GM12872 (cell line): Measurements from ENCODE around the gene SRSF9.

ENCODE experiments used
- TF ChIP-seq, protein P1 (sequence below): IDR thresholded peaks from 3 replicates; pipeline ENCODE4 v1.5.1; 2011; ENCODE audit warnings: low read depth, mild to moderate bottlenecking, low read length, moderate library complexity; ENCODE audit not compliant: insufficient read depth

SRSF9 gene

DNA sequence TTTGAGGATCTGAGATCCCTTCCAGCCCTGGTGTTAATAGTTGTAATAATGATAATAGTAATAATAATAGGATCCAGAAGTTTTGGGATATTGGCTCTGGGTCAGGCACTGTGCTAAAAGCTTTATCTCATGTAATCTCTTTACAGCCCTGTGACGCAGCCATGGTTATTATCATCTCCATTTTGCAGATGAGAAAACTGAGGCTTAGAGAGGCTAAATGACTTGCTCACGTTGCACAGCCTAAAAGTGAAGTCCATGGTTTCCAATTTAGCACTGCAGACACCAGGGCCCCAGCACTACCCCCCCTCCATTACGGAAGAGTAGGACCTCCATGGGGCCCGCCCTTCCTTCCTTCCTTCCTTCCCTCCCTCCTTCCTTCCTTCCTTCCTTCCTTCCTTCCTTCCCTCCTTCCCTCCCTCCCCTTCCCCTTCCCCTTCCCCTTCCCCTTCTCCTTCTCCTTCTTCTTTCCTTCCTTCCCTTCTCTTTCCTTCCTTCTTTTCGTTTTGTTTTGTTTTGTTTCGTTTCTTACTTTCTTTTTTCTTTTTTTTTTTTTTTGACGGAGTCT lies 46.6 kb downstream of the SRSF9 start:
- TF ChIP-seq, protein P1, sequence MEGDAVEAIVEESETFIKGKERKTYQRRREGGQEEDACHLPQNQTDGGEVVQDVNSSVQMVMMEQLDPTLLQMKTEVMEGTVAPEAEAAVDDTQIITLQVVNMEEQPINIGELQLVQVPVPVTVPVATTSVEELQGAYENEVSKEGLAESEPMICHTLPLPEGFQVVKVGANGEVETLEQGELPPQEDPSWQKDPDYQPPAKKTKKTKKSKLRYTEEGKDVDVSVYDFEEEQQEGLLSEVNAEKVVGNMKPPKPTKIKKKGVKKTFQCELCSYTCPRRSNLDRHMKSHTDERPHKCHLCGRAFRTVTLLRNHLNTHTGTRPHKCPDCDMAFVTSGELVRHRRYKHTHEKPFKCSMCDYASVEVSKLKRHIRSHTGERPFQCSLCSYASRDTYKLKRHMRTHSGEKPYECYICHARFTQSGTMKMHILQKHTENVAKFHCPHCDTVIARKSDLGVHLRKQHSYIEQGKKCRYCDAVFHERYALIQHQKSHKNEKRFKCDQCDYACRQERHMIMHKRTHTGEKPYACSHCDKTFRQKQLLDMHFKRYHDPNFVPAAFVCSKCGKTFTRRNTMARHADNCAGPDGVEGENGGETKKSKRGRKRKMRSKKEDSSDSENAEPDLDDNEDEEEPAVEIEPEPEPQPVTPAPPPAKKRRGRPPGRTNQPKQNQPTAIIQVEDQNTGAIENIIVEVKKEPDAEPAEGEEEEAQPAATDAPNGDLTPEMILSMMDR, result no peak

DNA sequence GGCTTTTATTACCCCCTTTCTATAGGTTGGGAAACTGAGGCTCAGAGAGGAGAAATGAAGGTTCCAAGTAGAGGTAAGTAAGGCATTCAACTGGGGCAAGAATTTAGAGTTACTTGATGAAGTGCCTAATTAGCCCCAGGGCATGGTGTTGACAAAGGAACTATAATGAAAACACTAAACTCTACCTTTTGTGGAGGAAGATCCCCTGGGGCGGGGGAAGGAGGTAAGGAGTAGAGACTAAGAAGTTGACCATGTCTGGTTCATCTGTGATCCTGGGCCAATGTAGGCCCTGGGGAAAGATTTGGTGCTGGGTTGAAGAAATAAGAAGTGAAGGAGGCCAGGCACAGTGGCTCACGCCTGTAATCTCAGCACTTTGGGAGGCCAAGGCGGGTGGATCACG lies 47.8 kb downstream of the SRSF9 start:
- TF ChIP-seq, protein P1, result no peak

DNA sequence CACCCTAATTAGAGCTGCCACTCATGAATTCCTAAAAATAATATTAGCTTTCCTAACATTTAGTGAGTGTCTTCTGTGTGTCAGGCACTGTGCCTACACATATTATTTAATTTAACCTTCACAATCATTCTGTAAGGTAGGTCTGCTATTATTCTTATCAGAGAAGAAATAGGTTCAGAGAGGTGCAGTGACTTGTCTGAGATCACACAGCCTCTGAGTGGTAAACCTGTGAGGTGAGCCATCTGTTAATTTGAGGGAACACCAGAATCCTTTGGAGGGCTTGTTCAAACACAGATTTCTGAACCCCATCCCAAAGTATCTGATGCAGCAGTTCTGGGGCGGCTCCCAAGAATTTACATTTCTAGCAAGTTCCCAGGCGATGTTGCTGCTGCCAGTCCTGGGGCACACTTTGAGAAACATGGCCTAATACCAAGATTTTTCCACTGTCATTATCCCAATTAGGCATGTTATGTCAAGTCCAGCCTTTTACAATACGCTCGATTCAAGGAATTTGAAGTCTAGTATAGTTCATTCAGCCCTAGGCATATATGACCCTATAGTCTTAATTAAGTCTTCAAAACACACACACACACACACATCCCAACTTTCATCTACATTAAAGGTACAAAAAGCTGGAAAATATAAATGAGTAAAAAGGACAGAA lies 51.5 kb downstream of the SRSF9 start:
- TF ChIP-seq, protein P1, result no peak

GRCh38 chr12:120416490-120417216 lies 52.9 kb downstream of the SRSF9 start:
- TF ChIP-seq, protein P1, result no peak

DNA sequence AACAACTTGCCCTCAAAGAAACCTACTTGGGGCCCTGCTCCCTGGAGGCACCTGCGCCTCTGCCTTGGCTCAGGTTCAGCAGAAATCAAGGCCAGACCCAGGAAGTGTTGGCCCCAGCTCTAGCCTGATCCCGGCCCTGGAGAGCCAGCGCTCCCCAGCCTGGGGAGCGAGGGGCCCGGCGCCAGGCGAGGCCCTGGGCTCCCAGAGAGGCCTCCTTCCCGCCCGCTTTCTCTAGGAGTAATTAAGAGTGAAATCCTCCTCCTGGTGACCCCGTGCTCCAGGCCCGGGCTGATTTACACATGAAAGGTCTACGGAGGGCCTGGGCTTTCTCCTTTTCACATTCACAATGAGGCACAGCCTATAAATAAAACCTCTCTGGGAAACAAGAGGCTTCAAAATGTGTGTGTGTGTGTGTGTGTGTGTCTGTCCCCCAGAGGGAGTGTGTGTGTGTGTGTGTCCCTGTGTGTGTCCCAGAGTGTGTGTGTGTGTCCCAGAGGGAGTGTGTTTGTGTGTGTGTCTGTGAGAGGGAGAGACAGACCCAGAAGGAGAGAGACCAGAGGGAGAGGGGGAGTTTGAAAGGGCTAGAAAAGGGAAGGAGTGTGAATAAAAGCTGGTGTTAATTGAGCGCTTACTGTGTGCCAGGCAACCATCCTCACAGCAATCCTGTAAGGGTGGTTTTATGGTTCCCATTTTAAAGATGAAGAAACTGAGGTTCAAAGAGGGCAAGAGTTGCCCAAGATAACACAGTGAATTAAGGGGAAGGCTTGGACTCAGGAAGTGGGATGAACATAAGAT lies 55.5 kb downstream of the SRSF9 start:
- TF ChIP-seq, protein P1, result no peak

- TF ChIP-seq, protein P1, result no peak
Observed at GRCh38 chr12:120412421-120412820, 57.1 kb downstream of the SRSF9 start.
